HEK293 (cell line): ENCODE data around the gene GSG1L.

Experiments used
- CTCF ChIA-PET: fragments of 350-600 bp; formaldehyde crosslinking; extraction: SDS; loops from one replicate; lab custom pipeline; 2021; ENCODE audit warnings: antibody characterized with exemption; lab: Yijun Ruan, JAX
- POLR2A ChIA-PET: fragments of 300-600 bp; formaldehyde crosslinking; extraction: SDS; loops from one replicate; lab custom pipeline; 2020; ENCODE audit warnings: antibody characterized with exemption, inconsistent platforms; lab: Yijun Ruan, JAX
- H3K27ac ChIP-seq: fragments of 200-500 bp; sonication (Bioruptor generic); 2 replicates; pipeline ENCODE4 v1.5.1; 2014; ENCODE audit warnings: low read depth, low read length, control low read depth, inconsistent platforms; ENCODE audit errors: extremely low read depth
- H3K36me3 ChIP-seq, 2 experiments: fragments of 200-500 bp in 1 of 2; sonication (Bioruptor generic) in 1 of 2; 1 replicate in 1 of 2; 2 replicates in 1 of 2; pipeline ENCODE4 v1.5.1; 2014 to 2017; ENCODE audit warnings: inconsistent platforms in 2 of 2, low read length in 2 of 2; ENCODE audit not compliant: control insufficient read depth in 2 of 2, insufficient read depth in 1 of 2
- H3K4me1 ChIP-seq: fragments of 200-500 bp; sonication (Bioruptor generic); 2 replicates; pipeline ENCODE4 v1.5.1; 2014; ENCODE audit warnings: mild to moderate bottlenecking, low read length, inconsistent platforms; ENCODE audit not compliant: control insufficient read depth, insufficient read depth
- H3K4me3 ChIP-seq: 2 replicates; pipeline ENCODE4 v1.5.1; 2011; ENCODE audit warnings: low read depth, mild to moderate bottlenecking, control low read depth, low read length, moderate library complexity
- H3K9me3 ChIP-seq: fragments of 200-500 bp; sonication (Bioruptor generic); 2 replicates; pipeline ENCODE4 v1.5.1; 2014; ENCODE audit warnings: low read depth, low read length, inconsistent platforms; ENCODE audit not compliant: control insufficient read depth, insufficient read depth
- GLI2 ChIP-seq: fragments of 450-650 bp; formaldehyde crosslinking; IDR thresholded peaks from 2 replicates; pipeline ENCODE4; 2017; ENCODE audit warnings: missing biosample characterization, missing genetic modification characterization, low read depth, borderline replicate concordance
- HOXC10 ChIP-seq: sonication (generic); formaldehyde crosslinking; IDR thresholded peaks from 2 replicates; pipeline ENCODE4 v1.8.1; 2023; ENCODE audit warnings: mild to moderate bottlenecking, missing genetic modification reagents
- KLF1 ChIP-seq: fragments of 450-650 bp; formaldehyde crosslinking; IDR thresholded peaks from 2 replicates; pipeline ENCODE4 v1.5.1; 2016; ENCODE audit warnings: missing biosample characterization, missing genetic modification characterization
- KLF10 ChIP-seq: fragments of 450-650 bp; IDR thresholded peaks from 2 replicates; pipeline ENCODE4 v1.5.1; 2018; ENCODE audit warnings: missing biosample characterization, mild to moderate bottlenecking, missing genetic modification characterization
- MEIS1 ChIP-seq: sonication (generic); formaldehyde crosslinking; IDR thresholded peaks from 2 replicates; pipeline ENCODE4 v1.8.1; 2022; ENCODE audit warnings: missing genetic modification reagents, mild to moderate bottlenecking, borderline replicate concordance
- MYNN ChIP-seq: fragments of 450-650 bp; formaldehyde crosslinking; IDR thresholded peaks from 2 replicates; pipeline ENCODE4 v1.5.1; 2016; ENCODE audit warnings: missing biosample characterization, missing genetic modification characterization, borderline replicate concordance
- PATZ1 ChIP-seq: fragments of 450-650 bp; formaldehyde crosslinking; IDR thresholded peaks from 2 replicates; pipeline ENCODE4 v1.5.1; 2016; ENCODE audit warnings: missing biosample characterization, missing genetic modification characterization
- PRDM6 ChIP-seq: fragments of 450-650 bp; formaldehyde crosslinking; IDR thresholded peaks from 2 replicates; pipeline ENCODE4 v1.5.1; 2017; ENCODE audit warnings: missing biosample characterization, missing genetic modification characterization
- TCF7L2 ChIP-seq: IDR thresholded peaks from 2 replicates; pipeline ENCODE4 v1.6.1; 2011; ENCODE audit warnings: low read depth, mild to moderate bottlenecking, inconsistent platforms, low read length, moderate library complexity, borderline replicate concordance
- ZNF112 ChIP-seq: fragments of 450-650 bp; formaldehyde crosslinking; IDR thresholded peaks from 2 replicates; pipeline ENCODE4 v1.5.0; 2017; ENCODE audit warnings: missing biosample characterization, missing genetic modification characterization
- ZNF221 ChIP-seq: fragments of 450-650 bp; formaldehyde crosslinking; IDR thresholded peaks from 2 replicates; pipeline ENCODE4 v1.5.1; 2017; ENCODE audit warnings: missing biosample characterization, missing genetic modification characterization, borderline replicate concordance
- ZNF24 ChIP-seq: fragments of 450-650 bp; formaldehyde crosslinking; IDR thresholded peaks from 2 replicates; pipeline ENCODE4 v1.5.1; 2016; ENCODE audit warnings: missing biosample characterization, missing genetic modification characterization
- ZNF266 ChIP-seq: fragments of 450-650 bp; formaldehyde crosslinking; IDR thresholded peaks from 2 replicates; pipeline ENCODE4 v1.5.1; 2016; ENCODE audit warnings: missing biosample characterization, missing genetic modification characterization, low read depth
- ZNF274 ChIP-seq, 2 experiments: fragments of 200-500 bp in 1 of 2; fragments of 450-650 bp in 1 of 2; sonication (Bioruptor generic) in 1 of 2; formaldehyde crosslinking in 1 of 2; IDR thresholded peaks; 2 replicates each; pipeline versions ENCODE4 v1.5.1 to v1.6.1; 2014 to 2016; ENCODE audit warnings: borderline replicate concordance in 1 of 2, inconsistent platforms in 1 of 2, low read length in 1 of 2, missing biosample characterization in 1 of 2, missing genetic modification characterization in 1 of 2
- ZNF350 ChIP-seq: fragments of 450-650 bp; formaldehyde crosslinking; IDR thresholded peaks from 2 replicates; pipeline ENCODE4 v1.5.0; 2017; ENCODE audit warnings: missing biosample characterization, mild to moderate bottlenecking, missing genetic modification characterization
- ZNF426 ChIP-seq: fragments of 450-650 bp; formaldehyde crosslinking; IDR thresholded peaks from 2 replicates; pipeline ENCODE4 v1.5.1; 2017; ENCODE audit warnings: missing biosample characterization, missing genetic modification characterization, mild to moderate bottlenecking, inconsistent platforms, moderate library complexity
- ZNF488 ChIP-seq: fragments of 450-650 bp; formaldehyde crosslinking; IDR thresholded peaks from 2 replicates; pipeline ENCODE4 v1.5.1; 2016; ENCODE audit warnings: missing biosample characterization, missing genetic modification characterization
- ZNF521 ChIP-seq: fragments of 450-650 bp; formaldehyde crosslinking; IDR thresholded peaks from 2 replicates; pipeline ENCODE4 v1.5.1; 2017; ENCODE audit warnings: missing biosample characterization, mild to moderate bottlenecking, missing genetic modification characterization
- ZNF629 ChIP-seq: fragments of 450-650 bp; formaldehyde crosslinking; IDR thresholded peaks from 2 replicates; pipeline ENCODE4 v1.5.1; 2017; ENCODE audit warnings: missing biosample characterization, missing genetic modification characterization
- ZNF677 ChIP-seq: fragments of 450-650 bp; IDR thresholded peaks from 2 replicates; pipeline ENCODE4 v1.5.0; 2018; ENCODE audit warnings: missing biosample characterization, mild to moderate bottlenecking, missing genetic modification characterization, moderate library complexity
- ZNF707 ChIP-seq: fragments of 450-650 bp; formaldehyde crosslinking; IDR thresholded peaks from 2 replicates; pipeline ENCODE4 v1.5.1; 2016; ENCODE audit warnings: missing biosample characterization, missing genetic modification characterization
- ZNF777 ChIP-seq: fragments of 450-650 bp; formaldehyde crosslinking; IDR thresholded peaks from 2 replicates; pipeline ENCODE4 v1.5.1; 2017; ENCODE audit warnings: missing biosample characterization, missing genetic modification characterization, borderline replicate concordance
- ZNF791 ChIP-seq: fragments of 450-650 bp; formaldehyde crosslinking; IDR thresholded peaks from 2 replicates; pipeline ENCODE4 v1.5.1; 2016; ENCODE audit warnings: missing biosample characterization, missing genetic modification characterization
- ZNF830 ChIP-seq: fragments of 450-650 bp; IDR thresholded peaks from 2 replicates; pipeline ENCODE4 v1.5.0; 2018; ENCODE audit warnings: missing biosample characterization, missing genetic modification characterization, low read depth, mild to moderate bottlenecking, moderate library complexity
- ZSCAN23 ChIP-seq: fragments of 450-650 bp; formaldehyde crosslinking; IDR thresholded peaks from 2 replicates; pipeline ENCODE4 v1.5.1; 2016; ENCODE audit warnings: missing biosample characterization, missing genetic modification characterization
- TF ChIP-seq, protein P1 (sequence below): fragments of 450-650 bp; formaldehyde crosslinking; IDR thresholded peaks from 2 replicates; pipeline ENCODE4 v1.5.1; 2016; ENCODE audit warnings: missing biosample characterization, missing genetic modification characterization
- TF ChIP-seq, protein P2 (sequence below): sonication (generic); formaldehyde crosslinking; IDR thresholded peaks from 2 replicates; pipeline ENCODE4 v1.8.1; 2022; ENCODE audit warnings: mild to moderate bottlenecking, moderate library complexity, missing genetic modification reagents

Gene GSG1L

DNA sequence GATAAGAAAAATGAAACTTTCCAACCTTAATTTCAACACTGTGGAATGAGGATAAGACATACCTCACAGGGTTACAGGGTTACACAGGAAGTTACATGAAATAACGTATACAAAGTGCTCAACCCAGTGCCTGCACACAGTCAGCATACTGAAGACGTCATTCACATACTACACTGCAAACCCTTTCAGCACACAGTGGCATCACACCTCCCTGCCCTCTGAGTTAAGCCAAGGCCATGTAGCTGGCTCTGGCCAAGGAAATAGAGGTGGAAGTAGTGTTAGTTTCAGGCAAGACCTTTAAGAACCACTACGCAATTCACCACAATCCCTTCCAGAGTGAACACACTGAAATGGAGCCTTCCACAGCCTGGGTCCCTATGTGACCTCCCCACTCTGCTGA is 46.6 kb upstream of the GSG1L start:
- no peaks in the 10 kb centered on the region for H3K4me1 ChIP-seq
- H3K27ac ChIP-seq = no peak overlapping the region
- H3K9me3 ChIP-seq = no peaks in the 10 kb centered on the region
- H3K36me3 ChIP-seq = peaks cover 10 to 94% of the 10 kb centered on the region in 2 experiments
- CTCF ChIA-PET = no interaction called here
- no peak overlapping the region for H3K4me3 ChIP-seq
- TF ChIP-seq ZNF24 (tag by site-specific recombination) (no peak), ZNF274 (IDR thresholded peaks at IDR 0.05; ENCODE audit: low read length) (no peak), ZNF274 (tag by site-specific recombination; IDR thresholded peaks at IDR 0.05; ENCODE audit: borderline replicate concordance) (no peak), ZNF791 (tag by site-specific recombination) (no peak), GLI2 (tag by site-specific recombination) (no peak), ZNF426 (no peak)
- TF ChIP-seq, all 188 proteins: peak for 0
- POLR2A ChIA-PET = no interaction called here

- Histone ChIP-seq H3K4me3 (no peak overlapping the region), H3K9me3 (no peaks in the 10 kb centered on the region), H3K27ac (no peak overlapping the region), H3K36me3 (peaks cover 10 to 95% of the 10 kb centered on the region in 2 experiments), H3K4me1 (no peaks in the 10 kb centered on the region)
- CTCF ChIA-PET = no interaction called here
- TF ChIP-seq MYNN (no peak), KLF1 (no peak), HOXC10 (no peak), ZNF112 (tag by site-specific recombination) (no peak), ZNF707 (no peak), ZNF488 (tag by site-specific recombination) (no peak), ZNF629 (tag by site-specific recombination) (no peak), ZNF521 (tag by site-specific recombination) (no peak), ZSCAN23 (tag by site-specific recombination) (no peak), PRDM6 (tag by site-specific recombination) (no peak)
- TF ChIP-seq, all 188 proteins: peak for 0
- POLR2A ChIA-PET = no interaction called here
These were observed 45.2 kb upstream of the GSG1L start for GRCh38 chr16:28108590-28109247.

DNA sequence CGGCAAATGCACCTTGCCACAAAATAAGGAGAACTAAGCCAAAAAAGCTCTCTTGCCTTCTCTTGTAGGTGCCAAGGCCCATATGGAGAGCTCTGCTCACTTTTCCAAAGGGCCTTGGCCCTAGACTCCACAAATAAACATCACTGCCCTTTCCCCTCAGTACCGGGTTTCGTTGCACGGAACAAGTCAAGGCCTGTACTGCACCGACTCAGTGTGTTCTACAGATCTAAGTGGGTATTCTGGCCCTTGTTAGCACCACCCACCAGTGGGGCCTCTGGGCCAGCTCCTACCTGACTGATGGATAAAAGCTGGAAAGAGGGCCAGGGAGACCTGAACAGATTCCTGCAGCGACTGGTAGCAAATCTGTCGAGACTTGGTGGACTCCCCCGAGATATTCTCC is 43.7 kb upstream of the GSG1L start:
- Histone ChIP-seq H3K9me3 (no peaks in the 10 kb centered on the region), H3K36me3 (peaks cover 14 to 97% of the 10 kb centered on the region in 2 experiments), H3K27ac (no peak overlapping the region), H3K4me3 (no peak overlapping the region), H3K4me1 (no peaks in the 10 kb centered on the region)
- POLR2A ChIA-PET = no interaction called here
- CTCF ChIA-PET = no interaction called here
- TF ChIP-seq ZNF777 (tag by site-specific recombination) (no peak), PATZ1 (no peak), ZNF677 (tag by site-specific recombination) (no peak), ZNF350 (tag by site-specific recombination) (no peak), ZNF274 (IDR thresholded peaks at IDR 0.05; ENCODE audit: low read length) (no peak), ZNF274 (tag by site-specific recombination; IDR thresholded peaks at IDR 0.05; ENCODE audit: borderline replicate concordance) (no peak), ZNF221 (tag by site-specific recombination) (no peak), ZNF266 (tag by site-specific recombination) (no peak), KLF10 (tag by site-specific recombination) (no peak), MEIS1 (CRISPR knock-in tag) (no peak), ZNF830 (tag by site-specific recombination) (no peak), TCF7L2 (no peak)
- TF ChIP-seq, protein P1, sequence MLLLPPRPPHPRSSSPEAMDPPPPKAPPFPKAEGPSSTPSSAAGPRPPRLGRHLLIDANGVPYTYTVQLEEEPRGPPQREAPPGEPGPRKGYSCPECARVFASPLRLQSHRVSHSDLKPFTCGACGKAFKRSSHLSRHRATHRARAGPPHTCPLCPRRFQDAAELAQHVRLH (tag by site-specific recombination) = no peak
- TF ChIP-seq, protein P2, sequence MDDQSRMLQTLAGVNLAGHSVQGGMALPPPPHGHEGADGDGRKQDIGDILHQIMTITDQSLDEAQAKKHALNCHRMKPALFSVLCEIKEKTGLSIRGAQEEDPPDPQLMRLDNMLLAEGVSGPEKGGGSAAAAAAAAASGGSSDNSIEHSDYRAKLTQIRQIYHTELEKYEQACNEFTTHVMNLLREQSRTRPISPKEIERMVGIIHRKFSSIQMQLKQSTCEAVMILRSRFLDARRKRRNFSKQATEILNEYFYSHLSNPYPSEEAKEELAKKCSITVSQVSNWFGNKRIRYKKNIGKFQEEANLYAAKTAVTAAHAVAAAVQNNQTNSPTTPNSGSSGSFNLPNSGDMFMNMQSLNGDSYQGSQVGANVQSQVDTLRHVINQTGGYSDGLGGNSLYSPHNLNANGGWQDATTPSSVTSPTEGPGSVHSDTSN = no peak
